CD14-positive monocyte (primary cell): ENCODE results near the gene QSOX1. TPM values are rescaled to one million over a fixed set of nuclear protein-coding genes. Genes with fewer than 3 reads are reported as not detected.
"Not testable (repeated sequence)": the region's sequence is repeated elsewhere in the genome, so short reads cannot be mapped to it uniquely, and the experiment has no call there.

Experiments
- DNase-seq, 3 donors: peaks; one replicate each; pipeline ENCODE4 v3.0.0-alpha.2; 2011 to 2022
- H2AFZ ChIP-seq: 2 replicates; pipeline ENCODE4 v1.6.0; 2012; ENCODE audit warnings: mild to moderate bottlenecking, low read depth, low read length, inconsistent platforms; ENCODE audit not compliant: insufficient read depth, poor library complexity, severe bottlenecking
- H3K27ac ChIP-seq, 2 donors: 1 replicate in 1 of 2; 2 replicates in 1 of 2; pipeline ENCODE4 v1.5.1; 2012 to 2013; ENCODE audit warnings: low read length in 2 of 2, control low read depth in 1 of 2, inconsistent platforms in 1 of 2, low read depth in 1 of 2, mild to moderate bottlenecking in 1 of 2
- H3K27me3 ChIP-seq, 2 donors: one replicate each; pipeline versions ENCODE4 v1.6.0 to v1.6.1; 2011 to 2013; ENCODE audit warnings: low read length in 2 of 2; ENCODE audit not compliant: control insufficient read depth in 2 of 2, insufficient read depth in 2 of 2
- H3K36me3 ChIP-seq, 2 donors: replicated peaks in 1 of 2; 1 replicate in 1 of 2; 2 replicates in 1 of 2; pipeline versions ENCODE4 v1.5.1 to v1.6.1; 2012 to 2013; ENCODE audit warnings: low read length in 2 of 2, control low read depth in 1 of 2, inconsistent platforms in 1 of 2, mild to moderate bottlenecking in 1 of 2; ENCODE audit not compliant: insufficient read depth in 2 of 2, control insufficient read depth in 1 of 2
- H3K4me1 ChIP-seq, 2 donors: 1 replicate in 1 of 2; 2 replicates in 1 of 2; pipeline versions ENCODE4 v1.5.1 to v1.6.1; 2012 to 2013; ENCODE audit warnings: low read length in 2 of 2, control low read depth in 1 of 2, inconsistent platforms in 1 of 2, mild to moderate bottlenecking in 1 of 2, moderate library complexity in 1 of 2; ENCODE audit not compliant: insufficient read depth in 2 of 2, control insufficient read depth in 1 of 2
- H3K4me2 ChIP-seq: replicated peaks from 2 replicates; pipeline ENCODE3; 2012; ENCODE audit warnings: low read length, moderate library complexity, mild to moderate bottlenecking; ENCODE audit not compliant: poor library complexity, severe bottlenecking; ENCODE audit errors: extremely low read depth
- H3K4me3 ChIP-seq, 3 experiments: fragments of 200-600 bp in 1 of 3; sonication (generic) in 1 of 3; replicated peaks in 1 of 3; 1 replicate in 2 of 3; 2 replicates in 1 of 3; pipeline ENCODE4 v1.5.1; 2011 to 2013; ENCODE audit warnings: low read length in 3 of 3, mild to moderate bottlenecking in 3 of 3, control low read depth in 2 of 3, low read depth in 2 of 3, inconsistent platforms in 1 of 3, moderate library complexity in 1 of 3
- H3K79me2 ChIP-seq: 2 replicates; pipeline ENCODE4 v1.6.0; 2012; ENCODE audit warnings: mild to moderate bottlenecking, control low read depth, inconsistent platforms, low read length, moderate library complexity; ENCODE audit not compliant: insufficient read depth
- H3K9ac ChIP-seq: 2 replicates; pipeline ENCODE4 v1.6.0; 2017; ENCODE audit warnings: low read length, mild to moderate bottlenecking; ENCODE audit not compliant: insufficient read depth, poor library complexity, severe bottlenecking
- H3K9me3 ChIP-seq, 2 donors: replicated peaks in 1 of 2; 1 replicate in 1 of 2; 2 replicates in 1 of 2; pipeline versions ENCODE4 v1.5.1 to v1.6.1; 2012 to 2013; ENCODE audit warnings: low read length in 2 of 2, control low read depth in 1 of 2; ENCODE audit not compliant: control insufficient read depth in 1 of 2, insufficient read depth in 1 of 2
- H4K20me1 ChIP-seq: 2 replicates; pipeline ENCODE4 v1.6.0; 2012; ENCODE audit warnings: mild to moderate bottlenecking, low read length, control low read depth, moderate library complexity; ENCODE audit not compliant: insufficient read depth
- H3K27ac Mint-ChIP-seq, 7 donors: one replicate each; pipeline ENCODE4 v1.8.0; 2020; ENCODE audit warnings: mild to moderate bottlenecking in 7 of 7, mixed read lengths in 7 of 7, moderate library complexity in 6 of 7, inconsistent platforms in 2 of 7
- H3K27me3 Mint-ChIP-seq, 3 donors: one replicate each; pipeline ENCODE4 v1.8.0; 2021 to 2022; ENCODE audit warnings: low read depth in 3 of 3, mild to moderate bottlenecking in 3 of 3, mixed read lengths in 3 of 3, moderate library complexity in 3 of 3, inconsistent platforms in 1 of 3
- H3K36me3 Mint-ChIP-seq, 2 donors: one replicate each; pipeline ENCODE4 v1.8.0; 2020; ENCODE audit warnings: mixed read lengths in 2 of 2, inconsistent platforms in 1 of 2, mild to moderate bottlenecking in 1 of 2
- H3K4me1 Mint-ChIP-seq: one replicate; pipeline ENCODE4 v1.8.0; 2020; ENCODE audit warnings: mild to moderate bottlenecking, mixed read lengths
- H3K4me3 Mint-ChIP-seq, 2 donors: one replicate each; pipeline ENCODE4 v1.8.0; 2020; ENCODE audit warnings: mild to moderate bottlenecking in 2 of 2, mixed read lengths in 2 of 2, moderate library complexity in 1 of 2
- H3K9me3 Mint-ChIP-seq, 7 donors: one replicate each; pipeline ENCODE4 v1.8.0; 2020 to 2022; ENCODE audit warnings: mixed read lengths in 7 of 7, mild to moderate bottlenecking in 6 of 7, moderate library complexity in 6 of 7, inconsistent platforms in 2 of 7
- WGBS: methylation state at CpG from one replicate; pipeline ENCODE4 v1.1.5; 2013; ENCODE audit warnings: missing lambda C conversion rate; ENCODE audit not compliant: insufficient coverage; 5-methylcytosine and 5-hydroxymethylcytosine counted together
- intact Hi-C, 2 donors: fragments of 100-400 bp; cut with micrococcal nuclease; formaldehyde crosslinking; loops; one replicate each; pipeline versions ENCODE4 v1.15.0 to v1.15.1; 2023
- polyA plus RNA-seq, 3 donors: library from polyadenylated mRNA; depleted of rRNA in 1 of 3; unstranded in 2 of 3; stranded (reverse) in 1 of 3; fragments of 300-500 nt in 2 of 3; fragments of >200 nt in 1 of 3; fragmentation: Illumina TruSeq in 2 of 3; gene quantifications; 1 replicate in 2 of 3; 2 replicates in 1 of 3; pipeline ENCODE4 v1.2.3, GENCODE V29; 2012 to 2021
- TF ChIP-seq, protein P1 (sequence below): fragments of 200-600 bp; IDR thresholded peaks from one replicate; pipeline ENCODE4 v1.8.0; 2022; ENCODE audit warnings: antibody characterized with exemption, mild to moderate bottlenecking

QSOX1 gene
- polyA plus RNA-seq, 3 donors = 34.5 to 86.5 (median 35.8) TPM

DNA sequence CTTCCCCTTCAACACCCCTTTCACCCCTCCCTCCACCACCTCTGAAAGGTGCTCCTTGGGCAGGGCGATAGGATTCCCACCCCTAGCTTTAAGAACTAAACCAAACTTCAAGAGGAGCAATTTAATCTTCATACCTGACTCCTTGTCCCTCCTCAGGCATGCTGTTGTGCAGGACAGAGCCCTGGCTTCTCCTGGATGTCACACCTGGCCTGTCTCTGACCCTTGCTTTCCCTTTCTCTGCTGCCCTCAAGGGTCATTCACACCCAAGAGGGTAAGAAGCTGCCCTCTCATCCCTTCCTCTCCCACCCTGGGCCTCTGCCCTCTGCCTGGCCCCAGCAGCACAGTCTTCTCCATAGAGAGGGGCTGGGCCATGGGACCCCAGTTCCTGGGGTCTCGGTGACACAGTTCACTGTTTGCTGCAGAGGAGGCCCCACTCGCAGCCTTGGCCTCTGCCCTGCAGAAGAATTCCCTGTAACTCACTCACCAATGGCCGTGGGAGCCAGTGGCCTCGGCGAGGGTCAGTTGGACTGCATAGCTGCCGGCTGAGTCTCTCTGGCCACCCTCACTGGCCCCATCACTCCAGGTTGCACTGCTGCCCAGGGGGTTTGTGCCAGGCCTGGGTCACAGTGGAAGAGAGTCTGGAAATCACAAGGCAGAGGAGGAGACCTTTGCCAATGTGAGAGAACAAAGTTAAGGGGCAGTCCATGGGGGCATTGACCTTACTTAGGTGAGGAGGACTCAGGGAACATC is 47.0 kb downstream of the QSOX1 start:
- no peaks in the 10 kb centered on the region for H3K79me2 ChIP-seq
- no peak overlapping the region for H3K4me3 Mint-ChIP-seq
- WGBS = 95% methylated on average over 3 of the region's 7 CpGs
- no peak overlapping the region for H3K27ac Mint-ChIP-seq
- H3K27me3 ChIP-seq = no peaks in the 10 kb centered on the region
- H3K9me3 Mint-ChIP-seq = no peaks in the 10 kb centered on the region
- H4K20me1 ChIP-seq = no peaks in the 10 kb centered on the region
- H3K27me3 Mint-ChIP-seq = peaks cover 0 to 4% (median 3%) of the 10 kb centered on the region in 3 donors
- H3K4me3 ChIP-seq = no peak overlapping the region
- H3K4me2 ChIP-seq = no peak overlapping the region
- peaks cover 21 to 41% of the 10 kb centered on the region in 2 donors for H3K36me3 ChIP-seq
- no peaks in the 10 kb centered on the region for H3K9me3 ChIP-seq
- H2AFZ ChIP-seq = no peak overlapping the region
- TF ChIP-seq, protein P1, sequence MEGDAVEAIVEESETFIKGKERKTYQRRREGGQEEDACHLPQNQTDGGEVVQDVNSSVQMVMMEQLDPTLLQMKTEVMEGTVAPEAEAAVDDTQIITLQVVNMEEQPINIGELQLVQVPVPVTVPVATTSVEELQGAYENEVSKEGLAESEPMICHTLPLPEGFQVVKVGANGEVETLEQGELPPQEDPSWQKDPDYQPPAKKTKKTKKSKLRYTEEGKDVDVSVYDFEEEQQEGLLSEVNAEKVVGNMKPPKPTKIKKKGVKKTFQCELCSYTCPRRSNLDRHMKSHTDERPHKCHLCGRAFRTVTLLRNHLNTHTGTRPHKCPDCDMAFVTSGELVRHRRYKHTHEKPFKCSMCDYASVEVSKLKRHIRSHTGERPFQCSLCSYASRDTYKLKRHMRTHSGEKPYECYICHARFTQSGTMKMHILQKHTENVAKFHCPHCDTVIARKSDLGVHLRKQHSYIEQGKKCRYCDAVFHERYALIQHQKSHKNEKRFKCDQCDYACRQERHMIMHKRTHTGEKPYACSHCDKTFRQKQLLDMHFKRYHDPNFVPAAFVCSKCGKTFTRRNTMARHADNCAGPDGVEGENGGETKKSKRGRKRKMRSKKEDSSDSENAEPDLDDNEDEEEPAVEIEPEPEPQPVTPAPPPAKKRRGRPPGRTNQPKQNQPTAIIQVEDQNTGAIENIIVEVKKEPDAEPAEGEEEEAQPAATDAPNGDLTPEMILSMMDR = no peak
- H3K4me1 ChIP-seq = no peaks in the 10 kb centered on the region
- DNase-seq = no peak
- H3K36me3 Mint-ChIP-seq = peaks cover 14 to 41% of the 10 kb centered on the region in 2 donors
- no peaks in the 10 kb centered on the region for H3K4me1 Mint-ChIP-seq
- H3K27ac ChIP-seq = no peak overlapping the region
- H3K9ac ChIP-seq = no peak overlapping the region
- intact Hi-C loops = no loop called here

DNA sequence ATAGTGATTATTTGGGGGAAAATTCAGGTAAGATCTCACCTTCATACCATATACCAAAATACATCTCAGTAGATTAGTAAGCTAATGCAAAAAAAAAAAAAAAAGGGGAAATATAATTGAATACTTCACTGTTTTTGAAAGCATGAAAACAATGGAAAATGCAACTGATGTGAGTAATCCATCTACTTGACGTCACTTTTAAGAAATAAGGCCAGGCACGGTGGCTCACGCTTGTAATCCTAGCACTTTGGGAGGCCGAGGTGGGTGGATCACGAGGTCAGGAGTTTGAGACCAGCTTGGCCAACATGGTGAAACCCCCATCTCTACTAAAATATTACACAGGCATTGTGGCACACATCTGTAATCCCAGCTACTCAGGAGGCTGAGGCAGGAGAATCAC is 47.9 kb downstream of the QSOX1 start:
- H3K27ac ChIP-seq, H3K4me1 Mint-ChIP-seq, H3K4me2 ChIP-seq, H4K20me1 ChIP-seq, H3K9ac ChIP-seq, H3K79me2 ChIP-seq, intact Hi-C loops, H3K4me3 ChIP-seq, H3K27me3 Mint-ChIP-seq, H3K4me3 Mint-ChIP-seq, H3K9me3 Mint-ChIP-seq, H3K27me3 ChIP-seq, H3K27ac Mint-ChIP-seq, H3K9me3 ChIP-seq, H3K4me1 ChIP-seq, DNase-seq, H2AFZ ChIP-seq: not testable (repeated sequence)
- peaks cover 12 to 31% of the 10 kb centered on the region in 2 donors for H3K36me3 ChIP-seq
- no CpG with 5 or more reads among the region's 5 CpGs for WGBS
- peaks cover 8 to 31% of the 10 kb centered on the region in 2 donors for H3K36me3 Mint-ChIP-seq
